HepG2 (cell line): ENCODE data around the gene SMAD6. TPM values are rescaled to one million over a fixed set of nuclear protein-coding genes. Genes with fewer than 3 reads are reported as not detected.

ENCODE experiments used
- ETV6 ChIP-seq: sonication (generic); formaldehyde crosslinking; conservative IDR thresholded peaks from 2 replicates; pipeline ENCODE4 v1.4.0; 2020; ENCODE audit warnings: missing genetic modification reagents
- FIP1L1 ChIP-seq: fragments of 200-400 bp; formaldehyde crosslinking; IDR thresholded peaks from 2 replicates; pipeline ENCODE4 v1.6.1; 2018; ENCODE audit warnings: low read depth, mild to moderate bottlenecking, low read length, moderate library complexity, borderline replicate concordance; ENCODE audit not compliant: insufficient read depth
- FOXA1 ChIP-seq, 2 experiments: fragments of 450-650 bp in 1 of 2; sonication (generic) in 1 of 2; formaldehyde crosslinking in 1 of 2; IDR thresholded peaks; 2 replicates each; pipeline versions ENCODE4 v1.4.0 to v1.6.1; 2016 to 2020; ENCODE audit warnings: missing genetic modification reagents in 1 of 2
- HNRNPH1 ChIP-seq: fragments of 200-400 bp; formaldehyde crosslinking; optimal IDR thresholded peaks from 2 replicates; pipeline ENCODE3; 2017; ENCODE audit warnings: mild to moderate bottlenecking, low read depth, low read length
- HOXA5 ChIP-seq: sonication (generic); formaldehyde crosslinking; IDR thresholded peaks from 2 replicates; pipeline ENCODE4 v1.4.0; 2020; ENCODE audit warnings: missing genetic modification reagents
- KLF15 ChIP-seq: sonication (generic); formaldehyde crosslinking; IDR thresholded peaks from 2 replicates; pipeline ENCODE4 v1.8.1; 2023; ENCODE audit warnings: borderline replicate concordance, mild to moderate bottlenecking, inconsistent platforms, missing genetic modification reagents, mixed read lengths
- MTA1 ChIP-seq: sonication (generic); formaldehyde crosslinking; IDR thresholded peaks from 2 replicates; pipeline ENCODE4 v1.4.0; 2020; ENCODE audit warnings: missing genetic modification reagents, mild to moderate bottlenecking, borderline replicate concordance
- NFE2 ChIP-seq: sonication (generic); formaldehyde crosslinking; IDR thresholded peaks from 2 replicates; pipeline ENCODE4 v1.4.0; 2020; ENCODE audit warnings: missing genetic modification reagents
- TBX3 ChIP-seq: fragments of 450-650 bp; IDR thresholded peaks from 2 replicates; pipeline ENCODE4 v1.6.1; 2017; ENCODE audit warnings: antibody characterized with exemption, mild to moderate bottlenecking, inconsistent platforms, borderline replicate concordance
- ZNF567 ChIP-seq: sonication (generic); formaldehyde crosslinking; IDR thresholded peaks from 2 replicates; pipeline ENCODE4 v1.8.1; 2023; ENCODE audit warnings: mild to moderate bottlenecking, missing genetic modification reagents, borderline replicate concordance
- ZNF703 ChIP-seq: sonication (generic); formaldehyde crosslinking; IDR thresholded peaks from 2 replicates; pipeline ENCODE4 v1.5.1; 2020; ENCODE audit warnings: missing genetic modification reagents, mild to moderate bottlenecking, moderate library complexity, borderline replicate concordance
- polyA plus RNA-seq, 8 experiments: library from polyadenylated mRNA; depleted of rRNA in 3 of 8; stranded (reverse) in 7 of 8; unstranded in 1 of 8; fragments of >200 nt; fragmentation: Illumina TruSeq in 4 of 8; extraction: Trizol in 4 of 8; gene quantifications; 2 replicates each; pipeline versions ENCODE4 v1.2.1 to v1.2.3, GENCODE V29; 2011 to 2016; ENCODE audit warnings: low read depth in 4 of 8, missing spikeins in 1 of 8, mixed read lengths in 1 of 8; ENCODE audit not compliant: insufficient read depth in 1 of 8
- total RNA-seq, 5 experiments: library from RNA; depleted of rRNA; stranded (reverse); fragments of >200 nt; fragmentation: Illumina TruSeq; extraction: Trizol; gene quantifications; 2 replicates each; pipeline ENCODE4 v1.2.3, GENCODE V29; 2016; ENCODE audit warnings: low read depth in 1 of 5
- TF ChIP-seq, protein P1 (sequence below): sonication (generic); formaldehyde crosslinking; IDR thresholded peaks from 2 replicates; pipeline ENCODE4 v1.4.0; 2020; ENCODE audit warnings: mild to moderate bottlenecking, missing genetic modification reagents
- TF ChIP-seq, protein P2 (sequence below): sonication (generic); formaldehyde crosslinking; IDR thresholded peaks from 2 replicates; pipeline ENCODE4 v1.4.0; 2020; ENCODE audit warnings: missing genetic modification reagents
- TF ChIP-seq, protein P3 (sequence below): sonication (generic); IDR thresholded peaks from 2 replicates; pipeline ENCODE4 v1.6.1; 2016; ENCODE audit warnings: low read depth, borderline replicate concordance
- TF ChIP-seq, protein P4 (sequence below): sonication (generic); formaldehyde crosslinking; IDR thresholded peaks from 2 replicates; pipeline ENCODE4 v1.5.0; 2020; ENCODE audit warnings: mild to moderate bottlenecking, missing genetic modification reagents, borderline replicate concordance
- TF ChIP-seq, protein P5 (sequence below): sonication (generic); formaldehyde crosslinking; conservative IDR thresholded peaks from 2 replicates; pipeline ENCODE4 v1.8.0; 2022; ENCODE audit warnings: low read depth, missing genetic modification reagents

SMAD6 gene
- total and polyA plus RNA-seq, 2 of the 13 experiments (the other 11 are each of a cell fraction or from before 2014, with no cell fraction given): 3.3 to 4.4 TPM

DNA sequence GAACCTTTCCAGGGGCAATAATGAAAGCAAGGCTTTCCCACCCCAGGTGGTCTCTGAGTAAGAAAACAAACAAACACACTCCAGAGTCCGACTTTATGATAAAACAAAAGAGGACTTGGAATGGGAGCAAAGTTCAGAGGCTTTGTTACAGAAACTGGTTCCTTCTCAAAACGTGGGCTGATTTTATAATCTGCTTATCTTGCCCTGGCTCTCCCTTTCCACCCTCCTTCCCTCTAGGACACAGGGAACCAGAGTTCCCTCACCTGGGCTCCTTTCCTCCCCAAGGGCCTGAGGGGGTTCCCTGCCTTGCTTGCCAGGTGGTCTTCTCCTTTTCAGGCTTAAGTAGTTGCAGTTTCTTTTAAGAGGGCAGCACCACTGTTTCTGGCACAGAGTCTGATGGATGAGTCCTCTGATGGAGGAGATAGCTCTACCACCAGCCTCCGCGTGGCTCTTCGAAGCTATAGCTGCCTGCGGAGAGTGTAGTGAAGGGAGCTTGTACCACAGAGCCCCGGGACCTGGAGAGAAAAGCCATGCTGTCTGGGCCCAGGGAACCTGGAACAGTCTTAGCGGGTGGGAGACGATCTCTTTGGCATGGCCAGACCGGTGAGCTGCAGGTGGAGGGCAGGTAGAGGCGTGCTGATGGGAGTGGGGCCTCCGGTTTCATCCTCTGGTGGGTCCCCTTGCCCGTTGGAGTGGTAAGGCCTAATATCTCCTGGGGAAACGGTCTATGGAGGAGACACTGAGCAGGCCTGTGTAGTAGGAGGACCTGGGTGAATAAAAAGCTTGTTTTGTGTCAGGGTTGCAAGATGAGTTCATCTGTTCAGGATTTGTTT is 68.7 kb downstream of the SMAD6 start (continued):
- TF ChIP-seq, protein P1, sequence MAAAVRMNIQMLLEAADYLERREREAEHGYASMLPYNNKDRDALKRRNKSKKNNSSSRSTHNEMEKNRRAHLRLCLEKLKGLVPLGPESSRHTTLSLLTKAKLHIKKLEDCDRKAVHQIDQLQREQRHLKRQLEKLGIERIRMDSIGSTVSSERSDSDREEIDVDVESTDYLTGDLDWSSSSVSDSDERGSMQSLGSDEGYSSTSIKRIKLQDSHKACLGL (CRISPR knock-in tag): no peak
- 0 out of 2 replicates have a peak, but pooled peaks have one; percentile 10 for TF ChIP-seq FOXA1 (IDR thresholded peaks at IDR 0.05)
- peak; percentile 45; the same call in 1 of the 2 replicates for TF ChIP-seq FOXA1 (CRISPR knock-in tag; IDR thresholded peaks at IDR 0.05)
- no peak for TF ChIP-seq ZNF567 (CRISPR knock-in tag)
- no peak for TF ChIP-seq HNRNPH1
- TF ChIP-seq KLF15 (CRISPR knock-in tag): no peak
- TF ChIP-seq ETV6 (CRISPR knock-in tag): no peak
- 0 out of 2 replicates have a peak, but pooled peaks have one; percentile 16 for TF ChIP-seq HOXA5 (CRISPR knock-in tag)
- no peak for TF ChIP-seq NFE2
- TF ChIP-seq, protein P2, sequence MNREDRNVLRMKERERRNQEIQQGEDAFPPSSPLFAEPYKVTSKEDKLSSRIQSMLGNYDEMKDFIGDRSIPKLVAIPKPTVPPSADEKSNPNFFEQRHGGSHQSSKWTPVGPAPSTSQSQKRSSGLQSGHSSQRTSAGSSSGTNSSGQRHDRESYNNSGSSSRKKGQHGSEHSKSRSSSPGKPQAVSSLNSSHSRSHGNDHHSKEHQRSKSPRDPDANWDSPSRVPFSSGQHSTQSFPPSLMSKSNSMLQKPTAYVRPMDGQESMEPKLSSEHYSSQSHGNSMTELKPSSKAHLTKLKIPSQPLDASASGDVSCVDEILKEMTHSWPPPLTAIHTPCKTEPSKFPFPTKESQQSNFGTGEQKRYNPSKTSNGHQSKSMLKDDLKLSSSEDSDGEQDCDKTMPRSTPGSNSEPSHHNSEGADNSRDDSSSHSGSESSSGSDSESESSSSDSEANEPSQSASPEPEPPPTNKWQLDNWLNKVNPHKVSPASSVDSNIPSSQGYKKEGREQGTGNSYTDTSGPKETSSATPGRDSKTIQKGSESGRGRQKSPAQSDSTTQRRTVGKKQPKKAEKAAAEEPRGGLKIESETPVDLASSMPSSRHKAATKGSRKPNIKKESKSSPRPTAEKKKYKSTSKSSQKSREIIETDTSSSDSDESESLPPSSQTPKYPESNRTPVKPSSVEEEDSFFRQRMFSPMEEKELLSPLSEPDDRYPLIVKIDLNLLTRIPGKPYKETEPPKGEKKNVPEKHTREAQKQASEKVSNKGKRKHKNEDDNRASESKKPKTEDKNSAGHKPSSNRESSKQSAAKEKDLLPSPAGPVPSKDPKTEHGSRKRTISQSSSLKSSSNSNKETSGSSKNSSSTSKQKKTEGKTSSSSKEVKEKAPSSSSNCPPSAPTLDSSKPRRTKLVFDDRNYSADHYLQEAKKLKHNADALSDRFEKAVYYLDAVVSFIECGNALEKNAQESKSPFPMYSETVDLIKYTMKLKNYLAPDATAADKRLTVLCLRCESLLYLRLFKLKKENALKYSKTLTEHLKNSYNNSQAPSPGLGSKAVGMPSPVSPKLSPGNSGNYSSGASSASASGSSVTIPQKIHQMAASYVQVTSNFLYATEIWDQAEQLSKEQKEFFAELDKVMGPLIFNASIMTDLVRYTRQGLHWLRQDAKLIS: no peak
- TF ChIP-seq ZNF703 (CRISPR knock-in tag): no peak
- TF ChIP-seq FIP1L1: no peak
- peak; percentile 47; the same call in 1 of the 2 replicates for TF ChIP-seq TBX3
- TF ChIP-seq, protein P3, sequence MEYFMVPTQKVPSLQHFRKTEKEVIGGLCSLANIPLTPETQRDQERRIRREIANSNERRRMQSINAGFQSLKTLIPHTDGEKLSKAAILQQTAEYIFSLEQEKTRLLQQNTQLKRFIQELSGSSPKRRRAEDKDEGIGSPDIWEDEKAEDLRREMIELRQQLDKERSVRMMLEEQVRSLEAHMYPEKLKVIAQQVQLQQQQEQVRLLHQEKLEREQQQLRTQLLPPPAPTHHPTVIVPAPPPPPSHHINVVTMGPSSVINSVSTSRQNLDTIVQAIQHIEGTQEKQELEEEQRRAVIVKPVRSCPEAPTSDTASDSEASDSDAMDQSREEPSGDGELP: peak; percentile 65; the same call in 1 of the 2 replicates
- TF ChIP-seq, protein P4, sequence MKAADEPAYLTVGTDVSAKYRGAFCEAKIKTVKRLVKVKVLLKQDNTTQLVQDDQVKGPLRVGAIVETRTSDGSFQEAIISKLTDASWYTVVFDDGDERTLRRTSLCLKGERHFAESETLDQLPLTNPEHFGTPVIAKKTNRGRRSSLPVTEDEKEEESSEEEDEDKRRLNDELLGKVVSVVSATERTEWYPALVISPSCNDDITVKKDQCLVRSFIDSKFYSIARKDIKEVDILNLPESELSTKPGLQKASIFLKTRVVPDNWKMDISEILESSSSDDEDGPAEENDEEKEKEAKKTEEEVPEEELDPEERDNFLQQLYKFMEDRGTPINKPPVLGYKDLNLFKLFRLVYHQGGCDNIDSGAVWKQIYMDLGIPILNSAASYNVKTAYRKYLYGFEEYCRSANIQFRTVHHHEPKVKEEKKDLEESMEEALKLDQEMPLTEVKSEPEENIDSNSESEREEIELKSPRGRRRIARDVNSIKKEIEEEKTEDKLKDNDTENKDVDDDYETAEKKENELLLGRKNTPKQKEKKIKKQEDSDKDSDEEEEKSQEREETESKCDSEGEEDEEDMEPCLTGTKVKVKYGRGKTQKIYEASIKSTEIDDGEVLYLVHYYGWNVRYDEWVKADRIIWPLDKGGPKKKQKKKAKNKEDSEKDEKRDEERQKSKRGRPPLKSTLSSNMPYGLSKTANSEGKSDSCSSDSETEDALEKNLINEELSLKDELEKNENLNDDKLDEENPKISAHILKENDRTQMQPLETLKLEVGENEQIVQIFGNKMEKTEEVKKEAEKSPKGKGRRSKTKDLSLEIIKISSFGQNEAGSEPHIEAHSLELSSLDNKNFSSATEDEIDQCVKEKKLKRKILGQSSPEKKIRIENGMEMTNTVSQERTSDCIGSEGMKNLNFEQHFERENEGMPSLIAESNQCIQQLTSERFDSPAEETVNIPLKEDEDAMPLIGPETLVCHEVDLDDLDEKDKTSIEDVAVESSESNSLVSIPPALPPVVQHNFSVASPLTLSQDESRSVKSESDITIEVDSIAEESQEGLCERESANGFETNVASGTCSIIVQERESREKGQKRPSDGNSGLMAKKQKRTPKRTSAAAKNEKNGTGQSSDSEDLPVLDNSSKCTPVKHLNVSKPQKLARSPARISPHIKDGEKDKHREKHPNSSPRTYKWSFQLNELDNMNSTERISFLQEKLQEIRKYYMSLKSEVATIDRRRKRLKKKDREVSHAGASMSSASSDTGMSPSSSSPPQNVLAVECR (CRISPR knock-in tag): no peak
- TF ChIP-seq, protein P5, sequence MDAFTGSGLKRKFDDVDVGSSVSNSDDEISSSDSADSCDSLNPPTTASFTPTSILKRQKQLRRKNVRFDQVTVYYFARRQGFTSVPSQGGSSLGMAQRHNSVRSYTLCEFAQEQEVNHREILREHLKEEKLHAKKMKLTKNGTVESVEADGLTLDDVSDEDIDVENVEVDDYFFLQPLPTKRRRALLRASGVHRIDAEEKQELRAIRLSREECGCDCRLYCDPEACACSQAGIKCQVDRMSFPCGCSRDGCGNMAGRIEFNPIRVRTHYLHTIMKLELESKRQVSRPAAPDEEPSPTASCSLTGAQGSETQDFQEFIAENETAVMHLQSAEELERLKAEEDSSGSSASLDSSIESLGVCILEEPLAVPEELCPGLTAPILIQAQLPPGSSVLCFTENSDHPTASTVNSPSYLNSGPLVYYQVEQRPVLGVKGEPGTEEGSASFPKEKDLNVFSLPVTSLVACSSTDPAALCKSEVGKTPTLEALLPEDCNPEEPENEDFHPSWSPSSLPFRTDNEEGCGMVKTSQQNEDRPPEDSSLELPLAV: no peak
- peak; percentile 36; the same call in 1 of the 2 replicates for TF ChIP-seq MTA1 (CRISPR knock-in tag)
